Nucleus accumbens (tissue), 56 donors: ENCODE measurements around the gene MGARP.
A peak's percentile ranks its signal among the peaks of the same experiment; 100 is the strongest.
"Not testable (repeated sequence)": the region's sequence is repeated elsewhere in the genome, so short reads cannot be mapped to it uniquely, and the experiment has no call there.

Source experiments
- DNase-seq, 56 donors: peaks; one replicate each; lab custom pipeline; 2025; lab: John Stamatoyannopoulos, UW

MGARP gene

DNA sequence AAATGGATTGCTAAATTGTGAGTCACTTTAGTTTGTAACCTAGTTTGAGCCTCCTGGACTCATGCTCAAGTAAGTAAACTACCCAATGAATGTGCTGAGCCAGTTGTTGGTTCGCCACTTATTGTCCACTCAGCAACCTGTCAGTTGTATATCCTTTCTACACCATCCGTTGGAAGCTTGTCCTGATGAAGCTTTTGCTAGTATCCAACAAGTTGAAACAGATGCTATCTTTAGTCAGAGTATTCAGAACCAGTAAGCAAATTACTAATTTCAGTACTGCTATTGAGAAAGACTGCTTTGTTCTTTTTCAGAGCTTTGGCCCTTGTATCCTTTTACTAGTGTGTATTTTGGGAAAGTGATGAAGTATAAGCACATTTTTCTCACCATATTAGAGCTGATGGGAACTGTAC is 17.0 kb upstream of the MGARP start:
- DNase-seq = no peak

DNA sequence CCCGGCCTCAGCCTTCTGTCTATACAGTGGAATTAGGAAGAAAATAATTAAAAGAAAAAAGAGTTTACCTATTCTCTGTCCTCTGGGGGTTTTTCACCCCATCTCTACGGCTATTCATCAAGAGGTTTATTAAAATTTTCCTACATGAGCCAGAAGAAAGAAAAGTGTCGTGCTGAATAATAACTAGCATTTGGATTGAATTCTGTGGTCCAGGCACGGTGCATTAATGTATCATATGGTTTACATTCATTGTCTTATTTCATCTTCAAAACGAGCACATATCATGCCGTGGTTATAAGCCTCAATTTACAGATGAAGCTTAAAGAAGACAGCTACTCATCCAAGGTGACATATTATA is 15.9 kb upstream of the MGARP start:
- no peak for DNase-seq

- DNase-seq = peak; percentile 19 to 99 (median 92)
Observed at GRCh38 chr4:139295206-139295941, 15.3 kb upstream of the MGARP start.

GRCh38 chr4:139286186-139286698 is 6.2 kb upstream of the MGARP start:
- DNase-seq = no peak

GRCh38 chr4:139282721-139283075 is 2.7 kb upstream of the MGARP start:
- DNase-seq = no peak

DNA sequence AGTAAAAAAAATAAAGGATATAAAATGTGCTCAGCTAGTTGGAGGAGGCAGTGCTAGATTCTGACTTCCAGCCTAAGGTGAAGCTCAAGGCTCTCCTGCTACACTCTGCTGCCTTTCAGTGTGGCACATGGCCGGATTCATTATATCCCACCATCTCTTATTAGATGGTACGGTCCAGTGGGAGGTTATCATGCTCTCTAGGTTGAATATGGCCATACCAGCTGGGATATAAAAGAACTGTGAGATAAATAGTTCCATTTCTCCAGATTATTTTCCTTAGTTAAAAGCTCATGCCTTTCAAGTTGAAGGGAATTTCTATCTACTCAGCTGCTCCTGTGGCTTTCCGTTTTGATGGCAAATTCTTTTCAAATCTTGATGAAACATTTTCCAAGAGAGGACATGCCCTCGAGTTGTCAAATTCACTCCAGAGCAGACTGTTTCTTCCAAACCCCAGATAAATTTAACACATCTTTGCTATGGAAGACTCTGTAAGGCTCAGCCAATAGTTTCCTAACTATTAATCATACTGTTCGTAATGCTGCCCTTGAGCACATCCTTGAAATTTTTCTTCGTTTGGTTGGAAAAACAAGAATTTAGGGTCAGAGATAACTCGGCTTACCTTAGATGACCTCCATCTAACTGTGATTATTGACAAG is 2.2 kb upstream of the MGARP start:
- no peak for DNase-seq

DNA sequence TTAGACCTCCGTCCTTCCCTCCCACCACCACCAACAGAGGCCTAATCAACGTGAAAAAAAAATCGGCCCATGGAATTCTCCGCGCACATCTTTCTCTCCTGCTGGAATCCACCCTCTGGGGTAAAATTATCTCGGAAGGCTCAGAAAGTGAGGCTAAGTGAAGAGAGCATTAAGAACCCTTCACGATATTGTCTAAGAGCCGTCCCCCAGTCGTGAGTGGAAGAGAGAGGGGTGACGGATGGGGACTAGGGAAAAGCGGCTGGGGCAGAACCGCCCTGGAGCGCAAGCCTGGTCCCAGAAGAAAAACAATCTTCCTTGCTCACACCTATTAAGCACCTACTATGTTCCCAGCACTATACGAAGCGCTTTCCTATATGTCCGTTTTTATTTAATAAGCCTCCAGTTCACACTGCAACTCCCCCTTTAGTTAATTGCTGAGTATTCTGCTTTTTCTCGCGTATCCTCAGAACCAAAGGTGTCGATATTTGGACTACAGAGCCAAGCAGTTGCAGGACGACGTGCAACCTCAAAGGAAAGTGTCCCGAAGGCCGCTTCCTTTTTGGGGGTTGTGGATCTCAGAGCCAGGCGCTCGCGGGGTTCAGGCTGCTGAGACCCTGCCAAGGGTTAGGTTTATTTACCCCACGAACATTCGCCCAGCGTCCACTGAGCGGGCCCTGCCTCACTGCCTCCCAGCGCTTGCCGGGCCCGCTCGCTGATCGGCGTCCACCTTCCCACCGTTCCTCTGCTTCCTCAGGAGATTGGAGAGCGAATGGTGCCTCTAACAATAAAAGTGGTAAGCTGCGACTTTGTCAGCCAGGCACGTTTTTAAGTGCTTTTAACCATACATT is 889 bp downstream of the MGARP start:
- no peak for DNase-seq

- DNase-seq = no peak
Observed at GRCh38 chr4:139278485-139278884, 1.5 kb downstream of the MGARP start.

GRCh38 chr4:139275281-139275735 is 4.7 kb downstream of the MGARP start:
- peak in 5 of 56 donors; percentile 1 to 32 (median 16) for DNase-seq

GRCh38 chr4:139274790-139275189 is 5.2 kb downstream of the MGARP start:
- DNase-seq = no peak

- no peak for DNase-seq
Observed at GRCh38 chr4:139273835-139274234, 6.2 kb downstream of the MGARP start.

GRCh38 chr4:139267301-139267700 is 12.7 kb downstream of the MGARP start:
- DNase-seq = no peak

DNA sequence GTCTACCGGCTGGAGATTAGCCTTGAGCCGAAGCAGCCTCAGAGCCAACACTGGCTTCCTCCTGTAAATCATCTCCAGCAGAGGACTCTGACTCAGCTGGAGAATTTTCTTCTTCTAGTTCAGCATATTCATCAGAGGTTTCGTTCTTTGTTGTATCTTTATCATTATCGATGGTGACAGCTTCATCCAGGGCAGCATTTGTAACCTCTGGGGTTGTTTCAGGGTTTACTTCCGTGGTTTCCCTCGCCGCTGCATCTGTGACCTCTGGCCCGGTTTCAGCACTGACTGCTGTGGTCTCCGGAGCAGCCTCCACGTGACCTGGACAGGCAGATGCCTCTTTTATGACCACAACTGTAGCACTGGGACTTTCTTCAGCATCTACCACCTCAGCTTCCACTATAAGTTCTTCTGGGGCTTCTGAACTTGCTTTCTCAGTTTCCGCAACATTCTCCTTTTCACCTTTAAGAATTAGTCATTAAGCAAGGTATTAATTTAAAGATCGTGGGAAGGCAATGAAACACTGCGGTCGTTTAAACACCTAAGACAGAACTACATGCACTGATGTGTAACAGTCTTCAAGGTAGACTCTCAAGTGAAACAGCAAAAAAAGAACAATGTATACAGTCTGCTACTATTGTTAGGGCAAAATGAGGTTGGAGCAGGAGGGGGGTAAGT is 13.3 kb downstream of the MGARP start:
- DNase-seq = peak in 39 of 56 donors; percentile 2 to 46 (median 10)

- DNase-seq = no peak
Observed at GRCh38 chr4:139266208-139266582, 13.8 kb downstream of the MGARP start.

GRCh38 chr4:139265654-139266053 is 14.4 kb downstream of the MGARP start:
- no peak for DNase-seq

GRCh38 chr4:139256349-139256748 is 23.7 kb downstream of the MGARP start:
- no peak for DNase-seq

DNA sequence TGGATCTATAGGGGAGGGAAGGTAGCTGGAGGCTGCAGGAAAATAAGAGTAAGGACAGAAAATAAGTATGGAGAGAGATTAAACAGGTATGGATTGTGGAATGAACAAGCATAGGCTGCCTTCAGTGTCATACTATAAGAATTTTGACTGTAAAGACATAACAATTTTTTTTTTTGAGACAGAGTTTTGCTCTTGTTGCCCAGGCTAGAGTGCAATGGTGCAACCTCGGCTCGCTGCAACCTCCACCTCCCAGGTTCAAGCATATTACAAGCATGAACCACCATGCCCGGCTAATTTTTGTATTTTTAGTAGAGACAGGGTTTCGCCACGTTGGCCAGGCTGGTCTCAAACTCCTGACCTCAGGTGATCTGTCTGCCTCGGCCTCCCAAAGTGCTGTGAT is 24.4 kb downstream of the MGARP start:
- not testable (repeated sequence) for DNase-seq

- no peak for DNase-seq
Observed at GRCh38 chr4:139253713-139254112, 26.3 kb downstream of the MGARP start.

DNA sequence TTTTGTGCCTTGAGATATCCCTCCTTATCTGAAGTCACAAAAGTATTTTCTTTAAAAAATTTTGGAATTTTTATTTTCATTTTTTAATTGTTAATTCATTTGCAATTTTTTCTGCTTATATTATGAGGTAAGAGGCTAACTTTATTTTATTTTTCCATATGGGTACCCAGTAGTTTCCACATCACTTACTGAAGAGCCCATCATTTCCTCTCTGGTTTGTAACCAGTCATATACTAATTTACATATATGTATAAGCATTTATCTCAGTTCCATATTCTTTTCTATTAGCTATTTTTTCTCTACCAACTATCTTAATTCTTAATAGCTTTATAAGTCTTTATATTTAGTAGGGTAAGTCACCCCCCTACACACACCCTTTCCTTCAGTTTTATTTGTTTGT is 27.0 kb downstream of the MGARP start:
- no peak for DNase-seq

DNA sequence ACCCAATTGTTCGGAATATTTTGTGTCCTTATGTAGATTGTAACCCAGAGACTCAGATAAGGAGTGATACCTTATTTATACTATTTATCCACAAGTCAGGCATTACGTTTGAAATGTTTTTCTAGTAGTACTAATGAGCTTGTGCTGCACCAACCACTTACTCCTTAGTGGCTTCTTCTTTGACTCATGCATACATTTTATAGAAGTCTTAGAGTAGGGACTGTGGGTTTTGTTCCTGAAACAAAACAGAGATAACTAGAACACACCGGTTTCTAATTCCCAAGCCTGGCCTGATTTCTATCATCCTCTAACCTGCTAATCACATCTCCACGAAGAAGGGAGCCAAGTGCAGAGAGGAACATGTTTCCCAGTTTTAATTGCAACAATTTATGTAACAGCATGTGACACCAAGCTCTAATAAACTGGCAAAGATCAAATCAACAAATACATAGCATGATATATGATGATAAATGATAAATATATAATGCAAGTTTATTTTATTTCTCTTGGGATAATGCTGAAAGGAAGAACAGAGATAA is 32.3 kb downstream of the MGARP start:
- DNase-seq = no peak
